HEK293 (cell line): ENCODE results near the gene CHMP4A.

Experiments used
- CTCF ChIA-PET: fragments of 350-600 bp; formaldehyde crosslinking; extraction: SDS; loops from one replicate; lab custom pipeline; 2021; ENCODE audit warnings: antibody characterized with exemption; lab: Yijun Ruan, JAX
- POLR2A ChIA-PET: fragments of 300-600 bp; formaldehyde crosslinking; extraction: SDS; loops from one replicate; lab custom pipeline; 2020; ENCODE audit warnings: antibody characterized with exemption, inconsistent platforms; lab: Yijun Ruan, JAX
- H3K27ac ChIP-seq: fragments of 200-500 bp; sonication (Bioruptor generic); 2 replicates; pipeline ENCODE4 v1.5.1; 2014; ENCODE audit warnings: low read depth, low read length, control low read depth, inconsistent platforms; ENCODE audit errors: extremely low read depth
- H3K36me3 ChIP-seq, 2 experiments: fragments of 200-500 bp in 1 of 2; sonication (Bioruptor generic) in 1 of 2; 1 replicate in 1 of 2; 2 replicates in 1 of 2; pipeline ENCODE4 v1.5.1; 2014 to 2017; ENCODE audit warnings: inconsistent platforms in 2 of 2, low read length in 2 of 2; ENCODE audit not compliant: control insufficient read depth in 2 of 2, insufficient read depth in 1 of 2
- H3K4me1 ChIP-seq: fragments of 200-500 bp; sonication (Bioruptor generic); 2 replicates; pipeline ENCODE4 v1.5.1; 2014; ENCODE audit warnings: mild to moderate bottlenecking, low read length, inconsistent platforms; ENCODE audit not compliant: control insufficient read depth, insufficient read depth
- H3K4me3 ChIP-seq: 2 replicates; pipeline ENCODE4 v1.5.1; 2011; ENCODE audit warnings: low read depth, mild to moderate bottlenecking, control low read depth, low read length, moderate library complexity
- H3K9me3 ChIP-seq: fragments of 200-500 bp; sonication (Bioruptor generic); 2 replicates; pipeline ENCODE4 v1.5.1; 2014; ENCODE audit warnings: low read depth, low read length, inconsistent platforms; ENCODE audit not compliant: control insufficient read depth, insufficient read depth
- SALL2 ChIP-seq: fragments of 450-650 bp; formaldehyde crosslinking; IDR thresholded peaks from 2 replicates; pipeline ENCODE4 v1.5.0; 2017; ENCODE audit warnings: missing biosample characterization, mild to moderate bottlenecking, missing genetic modification characterization, borderline replicate concordance
- YY2 ChIP-seq: fragments of 450-650 bp; formaldehyde crosslinking; IDR thresholded peaks from 2 replicates; pipeline ENCODE4 v1.5.1; 2016; ENCODE audit warnings: missing biosample characterization, missing genetic modification characterization
- ZBTB7A ChIP-seq: fragments of 450-650 bp; formaldehyde crosslinking; IDR thresholded peaks from 2 replicates; pipeline ENCODE4 v1.5.1; 2016; ENCODE audit warnings: low read depth, missing biosample characterization, missing genetic modification characterization
- ZNF112 ChIP-seq: fragments of 450-650 bp; formaldehyde crosslinking; IDR thresholded peaks from 2 replicates; pipeline ENCODE4 v1.5.0; 2017; ENCODE audit warnings: missing biosample characterization, missing genetic modification characterization
- ZNF221 ChIP-seq: fragments of 450-650 bp; formaldehyde crosslinking; IDR thresholded peaks from 2 replicates; pipeline ENCODE4 v1.5.1; 2017; ENCODE audit warnings: missing biosample characterization, missing genetic modification characterization, borderline replicate concordance
- ZNF248 ChIP-seq: fragments of 450-650 bp; formaldehyde crosslinking; IDR thresholded peaks from 2 replicates; pipeline ENCODE4 v1.5.1; 2017; ENCODE audit warnings: missing biosample characterization, missing genetic modification characterization
- ZNF341 ChIP-seq: fragments of 450-650 bp; formaldehyde crosslinking; IDR thresholded peaks from 2 replicates; pipeline ENCODE4; 2016; ENCODE audit warnings: low read depth, missing biosample characterization, missing genetic modification characterization
- ZNF423 ChIP-seq: fragments of 450-650 bp; formaldehyde crosslinking; IDR thresholded peaks from 2 replicates; pipeline ENCODE4 v1.5.1; 2016; ENCODE audit warnings: missing biosample characterization, missing genetic modification characterization
- ZNF514 ChIP-seq: fragments of 450-650 bp; formaldehyde crosslinking; IDR thresholded peaks from 2 replicates; pipeline ENCODE4 v1.5.1; 2016; ENCODE audit warnings: missing biosample characterization, missing genetic modification characterization
- ZNF560 ChIP-seq: fragments of 450-650 bp; formaldehyde crosslinking; IDR thresholded peaks from 2 replicates; pipeline ENCODE4 v1.5.1; 2017; ENCODE audit warnings: missing biosample characterization, missing genetic modification characterization, borderline replicate concordance
- ZNF561 ChIP-seq: fragments of 450-650 bp; IDR thresholded peaks from 2 replicates; pipeline ENCODE4 v1.5.1; 2018; ENCODE audit warnings: missing biosample characterization, missing genetic modification characterization, borderline replicate concordance
- ZNF571 ChIP-seq: fragments of 450-650 bp; formaldehyde crosslinking; IDR thresholded peaks from 2 replicates; pipeline ENCODE4 v1.5.0; 2017; ENCODE audit warnings: missing biosample characterization, missing genetic modification characterization
- ZNF776 ChIP-seq: fragments of 450-650 bp; formaldehyde crosslinking; IDR thresholded peaks from 2 replicates; pipeline ENCODE4 v1.5.0; 2017; ENCODE audit warnings: missing biosample characterization, missing genetic modification characterization, borderline replicate concordance
- ZNF785 ChIP-seq: fragments of 450-650 bp; formaldehyde crosslinking; IDR thresholded peaks from 2 replicates; pipeline ENCODE4 v1.5.1; 2016; ENCODE audit warnings: missing biosample characterization, missing genetic modification characterization
- ZNF830 ChIP-seq: fragments of 450-650 bp; IDR thresholded peaks from 2 replicates; pipeline ENCODE4 v1.5.0; 2018; ENCODE audit warnings: missing biosample characterization, missing genetic modification characterization, low read depth, mild to moderate bottlenecking, moderate library complexity
- TF ChIP-seq, protein P1 (sequence below): fragments of 450-650 bp; formaldehyde crosslinking; IDR thresholded peaks from 2 replicates; pipeline ENCODE4 v1.5.1; 2016; ENCODE audit warnings: missing biosample characterization, missing genetic modification characterization, borderline replicate concordance
- TF ChIP-seq, protein P2 (sequence below): fragments of 450-650 bp; formaldehyde crosslinking; IDR thresholded peaks from 2 replicates; pipeline ENCODE4 v1.5.1; 2016; ENCODE audit warnings: missing biosample characterization, missing genetic modification characterization
- TF ChIP-seq, protein P3 (sequence below): fragments of 450-650 bp; formaldehyde crosslinking; IDR thresholded peaks from 2 replicates; pipeline ENCODE4 v1.5.0; 2017; ENCODE audit warnings: missing biosample characterization, missing genetic modification characterization, borderline replicate concordance
- TF ChIP-seq, protein P4 (sequence below): fragments of 450-650 bp; formaldehyde crosslinking; IDR thresholded peaks from 2 replicates; pipeline ENCODE4 v1.5.1; 2017; ENCODE audit warnings: missing biosample characterization, missing genetic modification characterization
- TF ChIP-seq, protein P5 (sequence below): fragments of 450-650 bp; formaldehyde crosslinking; IDR thresholded peaks from 2 replicates; pipeline ENCODE4; 2016; ENCODE audit warnings: missing biosample characterization, missing genetic modification characterization

CHMP4A gene

DNA sequence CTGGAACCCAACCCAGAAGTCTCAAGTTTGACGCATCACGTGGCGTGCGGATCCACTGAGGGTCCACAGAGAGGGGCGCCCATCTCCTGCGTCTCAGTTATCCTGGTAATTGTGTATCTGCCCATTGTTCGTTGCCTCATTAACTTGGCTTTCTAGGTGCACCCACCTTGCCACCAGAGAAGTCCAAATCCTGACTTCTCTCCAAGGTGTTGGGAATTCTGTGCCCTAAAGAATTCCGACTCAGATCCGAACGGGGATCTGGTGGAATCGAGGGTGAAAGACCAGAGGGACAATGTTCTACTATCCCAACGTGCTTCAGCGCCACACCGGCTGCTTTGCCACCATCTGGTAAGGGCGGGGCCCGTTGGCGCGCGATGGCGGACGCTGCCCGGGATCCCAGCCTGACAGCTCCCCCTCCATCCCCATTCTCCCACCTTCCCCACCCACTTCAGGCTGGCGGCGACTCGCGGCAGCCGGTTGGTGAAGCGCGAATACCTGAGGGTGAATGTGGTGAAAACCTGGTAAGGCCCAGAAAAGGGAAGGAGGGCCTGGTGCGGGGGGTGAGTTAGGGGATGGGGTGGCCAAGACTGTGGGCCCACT lies 40.9 kb downstream of the CHMP4A start:
- Histone ChIP-seq H3K4me3 (no peak overlapping the region), H3K36me3 (peaks cover 0 to 18% of the 10 kb centered on the region in 2 experiments; a peak in 2 of 3 replicates), H3K9me3 (no peaks in the 10 kb centered on the region), H3K27ac (no peak overlapping the region), H3K4me1 (no peaks in the 10 kb centered on the region)
- ChIA-PET POLR2A (interaction anchor here (1.5 kb wide), 1 partner anchor 12 kb away, joined by 3 read pairs; no protein-coding TSS in a partner anchor), CTCF (no interaction called here)
- TF ChIP-seq ZNF571 (tag by site-specific recombination) (no peak), ZNF776 (no peak), ZNF221 (tag by site-specific recombination) (no peak), ZNF514 (tag by site-specific recombination) (no peak), YY2 (no peak)
- TF ChIP-seq, protein P1, sequence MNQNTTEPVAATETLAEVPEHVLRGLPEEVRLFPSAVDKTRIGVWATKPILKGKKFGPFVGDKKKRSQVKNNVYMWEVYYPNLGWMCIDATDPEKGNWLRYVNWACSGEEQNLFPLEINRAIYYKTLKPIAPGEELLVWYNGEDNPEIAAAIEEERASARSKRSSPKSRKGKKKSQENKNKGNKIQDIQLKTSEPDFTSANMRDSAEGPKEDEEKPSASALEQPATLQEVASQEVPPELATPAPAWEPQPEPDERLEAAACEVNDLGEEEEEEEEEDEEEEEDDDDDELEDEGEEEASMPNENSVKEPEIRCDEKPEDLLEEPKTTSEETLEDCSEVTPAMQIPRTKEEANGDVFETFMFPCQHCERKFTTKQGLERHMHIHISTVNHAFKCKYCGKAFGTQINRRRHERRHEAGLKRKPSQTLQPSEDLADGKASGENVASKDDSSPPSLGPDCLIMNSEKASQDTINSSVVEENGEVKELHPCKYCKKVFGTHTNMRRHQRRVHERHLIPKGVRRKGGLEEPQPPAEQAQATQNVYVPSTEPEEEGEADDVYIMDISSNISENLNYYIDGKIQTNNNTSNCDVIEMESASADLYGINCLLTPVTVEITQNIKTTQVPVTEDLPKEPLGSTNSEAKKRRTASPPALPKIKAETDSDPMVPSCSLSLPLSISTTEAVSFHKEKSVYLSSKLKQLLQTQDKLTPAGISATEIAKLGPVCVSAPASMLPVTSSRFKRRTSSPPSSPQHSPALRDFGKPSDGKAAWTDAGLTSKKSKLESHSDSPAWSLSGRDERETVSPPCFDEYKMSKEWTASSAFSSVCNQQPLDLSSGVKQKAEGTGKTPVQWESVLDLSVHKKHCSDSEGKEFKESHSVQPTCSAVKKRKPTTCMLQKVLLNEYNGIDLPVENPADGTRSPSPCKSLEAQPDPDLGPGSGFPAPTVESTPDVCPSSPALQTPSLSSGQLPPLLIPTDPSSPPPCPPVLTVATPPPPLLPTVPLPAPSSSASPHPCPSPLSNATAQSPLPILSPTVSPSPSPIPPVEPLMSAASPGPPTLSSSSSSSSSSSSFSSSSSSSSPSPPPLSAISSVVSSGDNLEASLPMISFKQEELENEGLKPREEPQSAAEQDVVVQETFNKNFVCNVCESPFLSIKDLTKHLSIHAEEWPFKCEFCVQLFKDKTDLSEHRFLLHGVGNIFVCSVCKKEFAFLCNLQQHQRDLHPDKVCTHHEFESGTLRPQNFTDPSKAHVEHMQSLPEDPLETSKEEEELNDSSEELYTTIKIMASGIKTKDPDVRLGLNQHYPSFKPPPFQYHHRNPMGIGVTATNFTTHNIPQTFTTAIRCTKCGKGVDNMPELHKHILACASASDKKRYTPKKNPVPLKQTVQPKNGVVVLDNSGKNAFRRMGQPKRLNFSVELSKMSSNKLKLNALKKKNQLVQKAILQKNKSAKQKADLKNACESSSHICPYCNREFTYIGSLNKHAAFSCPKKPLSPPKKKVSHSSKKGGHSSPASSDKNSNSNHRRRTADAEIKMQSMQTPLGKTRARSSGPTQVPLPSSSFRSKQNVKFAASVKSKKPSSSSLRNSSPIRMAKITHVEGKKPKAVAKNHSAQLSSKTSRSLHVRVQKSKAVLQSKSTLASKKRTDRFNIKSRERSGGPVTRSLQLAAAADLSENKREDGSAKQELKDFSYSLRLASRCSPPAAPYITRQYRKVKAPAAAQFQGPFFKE: no peak
- TF ChIP-seq, all 188 proteins: peak for 0

DNA sequence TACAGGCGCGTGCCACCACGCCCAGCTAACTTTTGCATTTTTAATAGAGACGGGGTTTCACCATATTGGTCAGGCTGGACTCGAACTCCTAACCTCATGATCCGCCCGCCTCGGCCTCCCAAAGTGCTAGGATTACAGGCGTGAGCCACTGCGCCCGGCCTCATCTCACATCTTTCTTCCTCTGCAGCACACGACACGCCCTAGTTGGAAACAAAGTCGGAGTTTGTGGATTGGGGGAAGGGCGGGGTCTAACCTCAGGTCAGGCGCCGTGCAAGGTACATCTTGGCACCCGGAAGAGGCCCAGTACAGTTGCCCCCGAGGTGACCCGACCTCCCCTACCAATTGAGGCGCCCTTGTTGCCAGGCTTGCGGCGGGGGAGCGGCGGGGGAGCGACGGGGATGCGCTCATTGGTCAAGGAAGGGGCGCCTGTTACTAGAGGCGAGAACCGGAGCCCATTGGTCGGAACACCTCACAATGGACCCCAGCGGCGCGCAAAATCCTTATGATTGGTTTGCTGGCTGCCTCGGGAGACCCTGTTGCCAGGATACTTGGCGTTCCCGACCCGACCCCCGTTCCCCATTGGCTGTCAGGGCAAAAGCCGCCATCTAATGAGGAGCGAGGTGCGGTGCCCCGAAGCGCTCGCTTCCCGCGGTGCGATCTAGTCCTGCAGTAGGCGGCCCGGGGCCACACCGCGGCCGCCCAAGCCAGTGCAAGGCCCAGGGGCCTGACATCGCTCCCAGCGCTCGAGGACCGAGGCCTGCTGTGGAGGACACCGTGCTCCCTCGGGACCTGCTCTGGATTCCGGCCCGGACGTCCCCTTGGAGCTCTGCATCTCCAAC lies 41.6 kb downstream of the CHMP4A start, which contains the start of gene REC8:
Gene REC8 (plus strand): TSS at position 659 of the 839 bp plus-strand sequence. CDS start 473 bp downstream, outside the sequence.
- ChIA-PET CTCF (no interaction called here), POLR2A (interaction anchor here (1.5 kb wide), 1 partner anchor 14 kb away, joined by 8 read pairs; no protein-coding TSS in a partner anchor)
- H3K36me3 ChIP-seq: peaks cover 0 to 15% of the 10 kb centered on the region in 2 experiments; a peak in 2 of 3 replicates
- H3K4me3 ChIP-seq: peak within 1 kb of the TSS; percentile 17; the same call in 1 of the 2 replicates
- no peaks in the 10 kb centered on the region for H3K9me3 ChIP-seq
- no peak within 1 kb of the TSS for H3K27ac ChIP-seq
- H3K4me1 ChIP-seq: no peaks in the 10 kb centered on the region
- TF ChIP-seq ZNF561 (tag by site-specific recombination): no peak
- TF ChIP-seq ZNF830 (tag by site-specific recombination): no peak
- no peak for TF ChIP-seq ZNF423 (tag by site-specific recombination)
- TF ChIP-seq, protein P2, sequence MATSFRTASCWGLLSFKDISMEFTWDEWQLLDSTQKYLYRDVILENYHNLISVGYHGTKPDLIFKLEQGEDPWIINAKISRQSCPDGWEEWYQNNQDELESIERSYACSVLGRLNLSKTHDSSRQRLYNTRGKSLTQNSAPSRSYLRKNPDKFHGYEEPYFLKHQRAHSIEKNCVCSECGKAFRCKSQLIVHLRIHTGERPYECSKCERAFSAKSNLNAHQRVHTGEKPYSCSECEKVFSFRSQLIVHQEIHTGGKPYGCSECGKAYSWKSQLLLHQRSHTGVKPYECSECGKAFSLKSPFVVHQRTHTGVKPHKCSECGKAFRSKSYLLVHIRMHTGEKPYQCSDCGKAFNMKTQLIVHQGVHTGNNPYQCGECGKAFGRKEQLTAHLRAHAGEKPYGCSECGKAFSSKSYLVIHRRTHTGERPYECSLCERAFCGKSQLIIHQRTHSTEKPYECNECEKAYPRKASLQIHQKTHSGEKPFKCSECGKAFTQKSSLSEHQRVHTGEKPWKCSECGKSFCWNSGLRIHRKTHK: no peak
- TF ChIP-seq ZNF112 (tag by site-specific recombination): no peak
- no peak for TF ChIP-seq SALL2
- no peak for TF ChIP-seq ZBTB7A
- TF ChIP-seq, protein P3, sequence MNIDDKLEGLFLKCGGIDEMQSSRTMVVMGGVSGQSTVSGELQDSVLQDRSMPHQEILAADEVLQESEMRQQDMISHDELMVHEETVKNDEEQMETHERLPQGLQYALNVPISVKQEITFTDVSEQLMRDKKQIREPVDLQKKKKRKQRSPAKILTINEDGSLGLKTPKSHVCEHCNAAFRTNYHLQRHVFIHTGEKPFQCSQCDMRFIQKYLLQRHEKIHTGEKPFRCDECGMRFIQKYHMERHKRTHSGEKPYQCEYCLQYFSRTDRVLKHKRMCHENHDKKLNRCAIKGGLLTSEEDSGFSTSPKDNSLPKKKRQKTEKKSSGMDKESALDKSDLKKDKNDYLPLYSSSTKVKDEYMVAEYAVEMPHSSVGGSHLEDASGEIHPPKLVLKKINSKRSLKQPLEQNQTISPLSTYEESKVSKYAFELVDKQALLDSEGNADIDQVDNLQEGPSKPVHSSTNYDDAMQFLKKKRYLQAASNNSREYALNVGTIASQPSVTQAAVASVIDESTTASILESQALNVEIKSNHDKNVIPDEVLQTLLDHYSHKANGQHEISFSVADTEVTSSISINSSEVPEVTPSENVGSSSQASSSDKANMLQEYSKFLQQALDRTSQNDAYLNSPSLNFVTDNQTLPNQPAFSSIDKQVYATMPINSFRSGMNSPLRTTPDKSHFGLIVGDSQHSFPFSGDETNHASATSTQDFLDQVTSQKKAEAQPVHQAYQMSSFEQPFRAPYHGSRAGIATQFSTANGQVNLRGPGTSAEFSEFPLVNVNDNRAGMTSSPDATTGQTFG (tag by site-specific recombination): no peak
- no peak for TF ChIP-seq ZNF341 (tag by site-specific recombination)
- TF ChIP-seq, protein P4, sequence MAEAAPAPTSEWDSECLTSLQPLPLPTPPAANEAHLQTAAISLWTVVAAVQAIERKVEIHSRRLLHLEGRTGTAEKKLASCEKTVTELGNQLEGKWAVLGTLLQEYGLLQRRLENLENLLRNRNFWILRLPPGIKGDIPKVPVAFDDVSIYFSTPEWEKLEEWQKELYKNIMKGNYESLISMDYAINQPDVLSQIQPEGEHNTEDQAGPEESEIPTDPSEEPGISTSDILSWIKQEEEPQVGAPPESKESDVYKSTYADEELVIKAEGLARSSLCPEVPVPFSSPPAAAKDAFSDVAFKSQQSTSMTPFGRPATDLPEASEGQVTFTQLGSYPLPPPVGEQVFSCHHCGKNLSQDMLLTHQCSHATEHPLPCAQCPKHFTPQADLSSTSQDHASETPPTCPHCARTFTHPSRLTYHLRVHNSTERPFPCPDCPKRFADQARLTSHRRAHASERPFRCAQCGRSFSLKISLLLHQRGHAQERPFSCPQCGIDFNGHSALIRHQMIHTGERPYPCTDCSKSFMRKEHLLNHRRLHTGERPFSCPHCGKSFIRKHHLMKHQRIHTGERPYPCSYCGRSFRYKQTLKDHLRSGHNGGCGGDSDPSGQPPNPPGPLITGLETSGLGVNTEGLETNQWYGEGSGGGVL (tag by site-specific recombination): no peak
- TF ChIP-seq, protein P5, sequence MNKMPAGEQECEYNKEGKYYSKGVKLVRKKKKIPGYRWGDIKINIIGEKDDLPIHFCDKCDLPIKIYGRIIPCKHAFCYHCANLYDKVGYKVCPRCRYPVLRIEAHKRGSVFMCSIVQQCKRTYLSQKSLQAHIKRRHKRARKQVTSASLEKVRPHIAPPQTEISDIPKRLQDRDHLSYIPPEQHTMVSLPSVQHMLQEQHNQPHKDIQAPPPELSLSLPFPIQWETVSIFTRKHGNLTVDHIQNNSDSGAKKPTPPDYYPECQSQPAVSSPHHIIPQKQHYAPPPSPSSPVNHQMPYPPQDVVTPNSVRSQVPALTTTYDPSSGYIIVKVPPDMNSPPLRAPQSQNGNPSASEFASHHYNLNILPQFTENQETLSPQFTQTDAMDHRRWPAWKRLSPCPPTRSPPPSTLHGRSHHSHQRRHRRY (tag by site-specific recombination): no peak
- no peak for TF ChIP-seq ZNF785 (tag by site-specific recombination)
- no peak for TF ChIP-seq ZNF248 (tag by site-specific recombination)
- TF ChIP-seq ZNF560: no peak
